H1 (cell line): ENCODE data around the gene CACNA1D.

Source experiments
- NRF1 ChIP-seq: IDR thresholded peaks from 2 replicates; pipeline ENCODE4 v1.6.1; 2011; ENCODE audit warnings: mild to moderate bottlenecking, low read depth, low read length, improper control_type of control experiment
- RAD21 ChIP-seq, 2 experiments: IDR thresholded peaks in 1 of 2; conservative IDR thresholded peaks in 1 of 2; 2 replicates each; pipeline ENCODE4 v1.6.1; 2011; ENCODE audit warnings: low read depth in 2 of 2, low read length in 2 of 2, improper control_type of control experiment in 1 of 2, inconsistent platforms in 1 of 2, mild to moderate bottlenecking in 1 of 2, moderate library complexity in 1 of 2
- TEAD4 ChIP-seq: IDR thresholded peaks from 2 replicates; pipeline ENCODE4 v1.6.1; 2012; ENCODE audit warnings: low read depth, low read length, inconsistent platforms, mixed read lengths

GRCh38 chr3:53858096-53858741 is 363.8 kb downstream of the CACNA1D start:
- TF ChIP-seq RAD21 (IDR thresholded peaks at IDR 0.05 in 1 of 2, conservative IDR thresholded peaks at IDR 0.05 in 1 of 2; ENCODE audit: low read depth in 2 of 2, low read length in 2 of 2) (peak in 1 of 2 experiments; percentile 19; a peak in 2 of 4 replicates), TEAD4 (no peak), NRF1 (no peak)
